Fibroblast of the aortic adventitia (primary cell): ENCODE data around the gene WDR37. TPM values are rescaled to one million over a fixed set of nuclear protein-coding genes. Genes with fewer than 3 reads are reported as not detected.

ENCODE experiments used
- DNase-seq: peaks from one replicate; pipeline ENCODE4 v3.0.0-alpha.2; 2010; ENCODE audit warnings: low read depth
- H3K4me3 ChIP-seq: 2 replicates; pipeline ENCODE4 v1.5.1; 2011; ENCODE audit warnings: low read depth, mild to moderate bottlenecking, control low read depth, low read length, moderate library complexity
- CTCF ChIP-seq: IDR thresholded peaks from 2 replicates; pipeline ENCODE4 v1.5.1; 2011; ENCODE audit warnings: mild to moderate bottlenecking, low read length, control low read depth, inconsistent platforms; ENCODE audit not compliant: insufficient read depth
- total RNA-seq: library from RNA; depleted of rRNA; stranded (reverse); fragments of >200 nt; gene quantifications from 2 replicates; pipeline ENCODE4 v1.2.3, GENCODE V29; 2012; ENCODE audit warnings: low replicate concordance

Gene WDR37
- total RNA-seq, 1 donor = 17.0 TPM

GRCh38 chr10:1169981-1170866 is 114.0 kb downstream of the WDR37 start:
- no peak for TF ChIP-seq CTCF
- no peak for DNase-seq
- H3K4me3 ChIP-seq = no peak overlapping the region

DNA sequence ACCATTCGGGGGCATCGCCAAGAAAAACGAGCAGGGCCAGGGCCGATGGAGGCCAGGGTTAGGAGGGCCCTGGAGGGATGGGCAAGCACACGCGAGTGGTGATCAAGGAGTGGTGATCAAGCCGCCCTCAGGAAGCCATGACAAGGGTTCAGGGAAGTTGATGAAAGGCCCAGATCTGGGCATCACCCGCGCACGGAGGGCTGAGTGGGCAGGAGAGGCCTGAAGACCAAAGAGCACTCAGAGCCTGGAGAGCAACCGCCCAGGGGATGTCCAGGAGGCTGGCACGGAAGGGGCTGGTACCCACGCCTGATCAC is 114.6 kb downstream of the WDR37 start:
- DNase-seq = no peak
- TF ChIP-seq CTCF = no peak
- no peak overlapping the region for H3K4me3 ChIP-seq

- no peak for TF ChIP-seq CTCF
- no peak overlapping the region for H3K4me3 ChIP-seq
- no peak for DNase-seq
Measured at GRCh38 chr10:1171182-1171581, 115.0 kb downstream of the WDR37 start.

GRCh38 chr10:1171586-1171985 is 115.4 kb downstream of the WDR37 start:
- no peak overlapping the region for H3K4me3 ChIP-seq
- no peak for DNase-seq
- no peak for TF ChIP-seq CTCF

- TF ChIP-seq CTCF = no peak
- no peak for DNase-seq
- no peak overlapping the region for H3K4me3 ChIP-seq
Measured at GRCh38 chr10:1172256-1172984, 116.2 kb downstream of the WDR37 start.

- TF ChIP-seq CTCF = no peak
- no peak overlapping the region for H3K4me3 ChIP-seq
- DNase-seq = no peak
Measured at GRCh38 chr10:1173091-1173490, 116.9 kb downstream of the WDR37 start.
